Stimulated activated CD4-positive, alpha-beta T cell treated with anti-CD3 and anti-CD28 coated beads, Interleukin-4, amount 100 ng/mL, for 4 hours (primary cell): ENCODE data around the gene NOX1.
"Not testable (repeated sequence)": the region's sequence is repeated elsewhere in the genome, so short reads cannot be mapped to it uniquely, and the experiment has no call there.

Source experiments
- DNase-seq, 2 experiments: peaks; one replicate each; pipeline ENCODE4 v3.0.0-alpha.2; 2020

NOX1 gene

DNA sequence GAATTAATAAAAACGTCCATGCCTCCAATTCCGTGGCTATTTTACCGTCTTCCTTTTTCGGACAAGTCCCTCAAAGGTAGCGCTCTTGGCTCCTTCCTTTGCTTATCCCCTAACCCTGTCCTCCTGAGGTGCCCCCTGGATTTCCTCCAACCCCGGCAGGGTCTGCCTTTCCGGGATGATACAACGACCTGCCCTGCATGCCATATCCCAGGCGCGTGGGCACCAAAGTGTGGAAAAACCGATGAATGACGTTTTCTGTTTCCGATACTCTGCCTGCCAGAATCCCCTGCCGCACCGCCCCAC lies 54.7 kb downstream of the NOX1 start:
- DNase-seq, result peak in 1 of 2 experiments; percentile 59

DNA sequence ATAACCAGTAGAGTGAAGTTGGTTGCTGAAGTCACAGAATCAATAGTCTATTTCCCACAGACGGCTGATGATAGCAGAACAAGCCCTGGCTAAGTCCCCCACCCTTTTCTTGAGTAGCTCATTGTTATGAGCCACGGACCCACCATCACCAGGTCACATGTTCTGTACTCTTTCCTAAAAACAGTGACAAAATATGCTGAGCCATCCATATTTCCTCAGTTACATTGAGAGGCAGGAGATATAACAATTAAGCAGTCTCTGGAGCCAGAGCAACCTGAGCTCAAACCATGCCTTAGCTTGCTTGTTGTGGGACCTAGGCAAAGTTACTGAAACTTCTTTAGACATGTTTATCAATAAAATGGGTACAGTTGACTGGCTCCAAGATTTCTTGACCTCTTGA lies 56.8 kb downstream of the NOX1 start:
- no peak for DNase-seq

DNA sequence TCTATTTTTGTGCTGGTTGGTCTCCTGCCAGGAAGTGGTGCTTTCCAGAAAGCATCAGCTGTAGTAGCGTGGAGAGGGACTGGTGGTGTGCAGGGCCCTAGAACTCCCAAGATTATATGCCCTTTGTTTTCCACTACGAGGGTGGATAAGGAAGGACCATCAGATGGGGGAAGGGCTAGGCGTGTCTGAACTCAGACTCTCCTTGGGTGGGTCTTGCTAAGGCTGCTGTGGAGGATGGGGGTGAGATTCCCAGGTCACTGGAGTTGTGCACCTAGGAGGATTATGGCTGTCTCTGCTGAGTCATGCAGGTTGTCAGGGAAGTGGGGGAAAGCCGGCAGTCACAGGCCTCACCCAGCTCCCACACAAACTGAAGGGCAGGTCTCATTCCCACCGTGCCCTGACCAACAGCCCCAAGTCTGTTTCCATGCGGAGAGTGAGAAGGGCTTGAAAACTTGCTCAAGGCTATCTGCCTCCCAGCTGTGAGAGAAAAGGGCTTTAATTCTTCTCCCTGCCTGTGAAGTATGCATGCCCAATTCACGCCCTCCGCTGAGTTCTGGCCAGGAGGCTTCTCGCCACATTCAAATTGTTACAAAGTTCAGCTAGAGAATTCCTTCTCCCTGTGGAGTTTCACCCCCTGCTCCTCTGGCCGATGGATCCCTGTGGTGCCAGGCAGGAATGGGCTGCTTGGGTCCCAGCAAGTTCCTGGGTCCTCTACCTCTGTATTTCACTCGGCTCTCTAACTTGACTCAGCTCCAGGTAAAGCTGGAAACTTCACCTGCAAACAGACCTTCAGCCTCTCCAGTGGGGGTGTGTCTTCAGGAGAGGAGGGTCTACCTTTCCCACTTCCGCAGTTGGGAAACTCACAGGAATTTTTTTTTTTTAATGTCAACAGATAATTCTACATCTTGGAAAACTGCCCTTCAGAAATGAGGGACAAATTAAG lies 61.7 kb downstream of the NOX1 start:
- no peak for DNase-seq

DNA sequence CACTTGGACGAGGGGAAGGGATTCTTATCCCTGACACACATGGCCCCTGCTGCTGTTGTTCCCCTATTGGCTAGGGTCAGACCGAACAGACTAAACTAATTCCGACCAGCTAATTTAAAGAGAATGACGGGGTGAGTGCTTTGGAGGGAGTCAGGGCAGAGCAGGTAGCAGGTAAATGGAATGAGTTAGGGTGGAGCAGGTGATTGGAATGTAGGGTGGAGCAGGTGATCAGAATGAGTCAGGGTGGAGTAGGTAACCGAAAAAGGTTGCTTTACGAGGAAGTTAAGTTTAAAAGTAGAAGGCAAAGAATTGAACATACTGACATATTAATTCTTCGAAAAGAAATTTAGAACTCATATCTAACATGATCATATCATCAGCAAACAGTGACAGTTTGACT lies 65.9 kb downstream of the NOX1 start:
- DNase-seq, result not testable (repeated sequence)

GRCh38 chrX:100804780-100805179 lies 69.4 kb downstream of the NOX1 start:
- no peak for DNase-seq

DNA sequence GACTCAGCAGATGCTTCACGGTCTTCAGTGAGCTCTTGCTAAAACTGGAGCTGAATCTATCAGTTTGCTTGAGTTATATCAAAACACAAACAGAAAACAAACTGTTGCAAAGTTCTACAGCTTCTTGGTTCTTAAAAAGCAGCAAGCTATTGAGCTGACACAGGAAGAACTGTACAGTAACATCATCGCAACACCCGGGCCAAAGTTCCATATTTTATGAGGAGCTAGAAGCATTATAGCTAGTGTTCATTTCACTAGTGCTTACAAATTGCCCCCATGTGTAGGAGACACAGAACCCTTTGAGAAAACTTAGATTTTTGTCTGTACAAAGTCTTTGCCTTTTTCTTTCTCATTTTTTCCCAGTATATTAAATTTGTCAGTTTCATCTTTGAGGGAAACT lies 71.3 kb downstream of the NOX1 start:
- no peak for DNase-seq

GRCh38 chrX:100798484-100799214 lies 75.5 kb downstream of the NOX1 start:
- no peak for DNase-seq

DNA sequence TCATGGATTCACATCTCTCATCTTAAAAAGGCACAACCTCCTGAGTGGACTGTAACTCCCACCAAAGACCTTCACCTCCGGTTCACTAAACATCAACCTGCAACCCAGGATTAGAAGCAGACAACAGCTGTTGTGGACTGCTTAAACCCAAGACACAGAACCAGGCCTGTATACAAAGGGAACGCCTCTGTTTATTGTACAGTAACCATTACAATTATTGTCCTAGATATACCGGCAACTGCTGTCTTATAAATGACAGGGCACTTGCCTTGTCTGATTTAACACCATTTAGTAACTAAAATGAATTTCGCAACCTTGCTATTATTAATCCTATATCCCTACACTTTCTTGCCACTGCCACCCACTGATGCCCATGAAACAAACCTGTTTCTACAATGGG lies 76.8 kb downstream of the NOX1 start:
- DNase-seq, result no peak

DNA sequence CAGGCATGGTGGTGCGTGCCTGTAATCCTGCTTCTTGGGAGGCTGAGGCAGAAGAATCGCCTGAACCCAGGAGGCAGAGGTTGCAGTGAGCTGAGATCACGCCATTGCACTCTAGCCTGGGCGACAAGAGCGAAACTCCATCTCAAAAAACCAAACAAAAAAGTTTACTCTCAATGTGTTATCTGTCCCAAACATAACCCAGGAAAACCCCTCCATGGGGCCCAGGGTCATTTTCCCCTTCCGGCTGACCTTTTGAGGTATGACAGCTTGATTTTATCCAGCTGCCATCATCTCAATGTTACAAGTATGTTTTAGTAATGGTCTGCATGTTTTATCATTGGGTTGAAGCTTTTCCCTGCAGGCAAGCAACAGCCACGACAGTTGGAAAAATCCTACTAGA lies 77.8 kb downstream of the NOX1 start:
- not testable (repeated sequence) for DNase-seq
